Cardiac fibroblast (primary cell): ENCODE measurements around the gene NEAT1.

Experiments used
- DNase-seq, 2 donors: peaks; one replicate each; pipeline versions ENCODE4 v3.0.0 to v3.0.0-alpha.2; 2010; ENCODE audit warnings: low read depth in 2 of 2
- H3K4me3 ChIP-seq, 2 donors: replicated peaks in 1 of 2; 1 replicate in 1 of 2; 2 replicates in 1 of 2; pipeline ENCODE4 v1.5.1; 2011; ENCODE audit warnings: low read depth in 2 of 2, low read length in 2 of 2, mild to moderate bottlenecking in 2 of 2, moderate library complexity in 1 of 2
- CTCF ChIP-seq: IDR thresholded peaks from one replicate; pipeline ENCODE4 v1.5.1; 2011; ENCODE audit warnings: low read depth, mild to moderate bottlenecking, low read length, inconsistent platforms

The NEAT1 gene

GRCh38 chr11:65382804-65383368 lies 39.7 kb upstream of the NEAT1 start:
- no peak for DNase-seq

GRCh38 chr11:65383778-65384177 lies 38.8 kb upstream of the NEAT1 start:
- H3K4me3 ChIP-seq, result no peak overlapping the region
- no peak for DNase-seq
- no peak for TF ChIP-seq CTCF

More at GRCh38 chr11:65382804-65383368, 39.7 kb upstream of the NEAT1 start:
- TF ChIP-seq CTCF, result no peak
- H3K4me3 ChIP-seq, result peak overlapping the region; percentile 24 to 46

GRCh38 chr11:65384301-65384889 lies 38.2 kb upstream of the NEAT1 start:
- H3K4me3 ChIP-seq, result no peak overlapping the region
- no peak for TF ChIP-seq CTCF
- DNase-seq, result peak; percentile 62 to 80

- DNase-seq, result peak; percentile 75 to 84
- TF ChIP-seq CTCF, result no peak
- peak within 1 kb of the TSS; percentile 94 to 95 for H3K4me3 ChIP-seq
Measured at GRCh38 chr11:65386307-65387140, 36.1 kb upstream of the NEAT1 start, which contains the start of gene FRMD8. Gene FRMD8, plus strand, starts transcription at chr11:65386637. Its CDS starts 400 bp downstream, at chr11:65387037.

GRCh38 chr11:65388731-65389130 lies 33.9 kb upstream of the NEAT1 start:
- peak overlapping the region in 1 of 2 donors; percentile 21 for H3K4me3 ChIP-seq
- no peak for TF ChIP-seq CTCF

GRCh38 chr11:65389294-65389980 lies 33.2 kb upstream of the NEAT1 start:
- DNase-seq, result no peak
- H3K4me3 ChIP-seq, result peak overlapping the region in 1 of 2 donors; percentile 3
- TF ChIP-seq CTCF, result no peak

More at GRCh38 chr11:65388731-65389130, 33.9 kb upstream of the NEAT1 start:
- no peak for DNase-seq
